ENCODE results near the gene ZNF718.
"Not testable (repeated sequence)": the region's sequence is repeated elsewhere in the genome, so short reads cannot be mapped to it uniquely, and the experiment has no call there.

DNA sequence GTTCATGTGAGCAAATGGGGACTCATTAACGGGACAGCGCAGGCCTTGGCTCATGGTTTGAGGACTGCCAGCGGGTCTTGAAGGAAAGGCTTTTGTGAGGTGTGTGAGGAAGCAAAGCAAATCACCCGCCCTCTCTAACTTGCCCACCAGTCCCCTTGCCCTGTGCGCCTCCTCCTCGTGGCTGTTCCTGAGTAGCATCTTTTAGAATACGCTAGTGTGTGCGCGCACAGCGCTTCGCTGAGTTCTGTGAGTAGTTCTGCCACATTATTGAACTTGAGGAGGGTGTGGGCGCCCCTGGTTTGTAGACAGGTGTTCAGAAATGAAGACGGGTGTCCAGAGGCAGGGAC lies 88.9 kb downstream of the ZNF718 start:
- not testable (repeated sequence) for TF ChIP-seq EZH2 (IDR thresholded peaks at IDR 0.05; ENCODE audit: borderline replicate concordance, low read depth, low read length, severe bottlenecking); CTCF (IDR thresholded peaks at IDR 0.05; ENCODE audit: extremely low read depth in 1 of 2, insufficient read depth in 1 of 2, low read depth in 1 of 2, low read length in 2 of 2); POLR2A (IDR thresholded peaks at IDR 0.05; ENCODE audit: low read depth, low read length); POLR2AphosphoS5 (IDR thresholded peaks at IDR 0.05; ENCODE audit: insufficient read depth, low read depth, low read length); GATA2 (IDR thresholded peaks at IDR 0.05; ENCODE audit: insufficient read depth, insufficient read length, low read depth, low read length); FOS (IDR thresholded peaks at IDR 0.05; ENCODE audit: borderline replicate concordance, insufficient read depth, low read length); MYC (IDR thresholded peaks at IDR 0.05; ENCODE audit: low read depth, low read length); JUN (IDR thresholded peaks at IDR 0.05; ENCODE audit: borderline replicate concordance, insufficient read depth, insufficient read length, low read depth)
- TF ChIP-seq, protein P1, sequence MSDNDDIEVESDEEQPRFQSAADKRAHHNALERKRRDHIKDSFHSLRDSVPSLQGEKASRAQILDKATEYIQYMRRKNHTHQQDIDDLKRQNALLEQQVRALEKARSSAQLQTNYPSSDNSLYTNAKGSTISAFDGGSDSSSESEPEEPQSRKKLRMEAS (IDR thresholded peaks at IDR 0.05; ENCODE audit: insufficient read depth, insufficient read length): not testable (repeated sequence)

Data from endothelial cell of umbilical vein (primary cell).